Cardiac fibroblast (primary cell): ENCODE data around the gene ARFGEF2.
A peak's percentile ranks its signal among the peaks of the same experiment; 100 is the strongest.
"Not testable (repeated sequence)": the region's sequence is repeated elsewhere in the genome, so short reads cannot be mapped to it uniquely, and the experiment has no call there.

ENCODE experiments used
- DNase-seq, 2 donors: peaks; one replicate each; pipeline versions ENCODE4 v3.0.0 to v3.0.0-alpha.2; 2010; ENCODE audit warnings: low read depth in 2 of 2
- H3K4me3 ChIP-seq, 2 donors: replicated peaks in 1 of 2; 1 replicate in 1 of 2; 2 replicates in 1 of 2; pipeline ENCODE4 v1.5.1; 2011; ENCODE audit warnings: low read depth in 2 of 2, low read length in 2 of 2, mild to moderate bottlenecking in 2 of 2, moderate library complexity in 1 of 2
- TF ChIP-seq, protein P1 (sequence below): IDR thresholded peaks from one replicate; pipeline ENCODE4 v1.5.1; 2011; ENCODE audit warnings: low read depth, mild to moderate bottlenecking, low read length, inconsistent platforms

ARFGEF2 gene

GRCh38 chr20:48880331-48880730 is 41.2 kb upstream of the ARFGEF2 start:
- no peak for DNase-seq
- H3K4me3 ChIP-seq, result no peak overlapping the region
- TF ChIP-seq, protein P1, sequence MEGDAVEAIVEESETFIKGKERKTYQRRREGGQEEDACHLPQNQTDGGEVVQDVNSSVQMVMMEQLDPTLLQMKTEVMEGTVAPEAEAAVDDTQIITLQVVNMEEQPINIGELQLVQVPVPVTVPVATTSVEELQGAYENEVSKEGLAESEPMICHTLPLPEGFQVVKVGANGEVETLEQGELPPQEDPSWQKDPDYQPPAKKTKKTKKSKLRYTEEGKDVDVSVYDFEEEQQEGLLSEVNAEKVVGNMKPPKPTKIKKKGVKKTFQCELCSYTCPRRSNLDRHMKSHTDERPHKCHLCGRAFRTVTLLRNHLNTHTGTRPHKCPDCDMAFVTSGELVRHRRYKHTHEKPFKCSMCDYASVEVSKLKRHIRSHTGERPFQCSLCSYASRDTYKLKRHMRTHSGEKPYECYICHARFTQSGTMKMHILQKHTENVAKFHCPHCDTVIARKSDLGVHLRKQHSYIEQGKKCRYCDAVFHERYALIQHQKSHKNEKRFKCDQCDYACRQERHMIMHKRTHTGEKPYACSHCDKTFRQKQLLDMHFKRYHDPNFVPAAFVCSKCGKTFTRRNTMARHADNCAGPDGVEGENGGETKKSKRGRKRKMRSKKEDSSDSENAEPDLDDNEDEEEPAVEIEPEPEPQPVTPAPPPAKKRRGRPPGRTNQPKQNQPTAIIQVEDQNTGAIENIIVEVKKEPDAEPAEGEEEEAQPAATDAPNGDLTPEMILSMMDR, result no peak

- H3K4me3 ChIP-seq, result no peak overlapping the region
- peak in 1 of 2 donors; percentile 42 for DNase-seq
- TF ChIP-seq, protein P1, result no peak
These were observed 40.4 kb upstream of the ARFGEF2 start for GRCh38 chr20:48880981-48881657.

DNA sequence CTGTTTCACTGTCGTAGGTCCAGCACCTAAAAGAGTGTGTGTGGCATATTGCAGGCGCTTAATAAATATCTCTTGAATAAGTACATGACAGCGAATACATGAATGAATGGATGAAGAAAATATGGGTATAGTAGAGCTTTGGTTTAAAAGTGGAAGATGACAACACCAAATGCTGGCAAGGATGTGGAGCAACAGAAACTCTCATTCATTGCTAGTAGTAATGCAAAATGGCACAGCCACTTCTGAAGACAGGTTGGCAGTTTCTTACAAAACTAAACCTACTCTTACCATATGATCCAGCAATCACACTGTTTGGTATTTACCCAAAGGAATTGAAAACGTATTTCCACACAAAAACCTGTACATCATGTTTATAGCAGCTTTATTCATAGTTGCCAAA is 36.3 kb upstream of the ARFGEF2 start:
- TF ChIP-seq, protein P1, result no peak
- DNase-seq, result no peak

GRCh38 chr20:48886194-48886593 is 35.3 kb upstream of the ARFGEF2 start:
- no peak for DNase-seq
- TF ChIP-seq, protein P1, result no peak
- H3K4me3 ChIP-seq, result no peak overlapping the region

More for the DNA sequence above, 36.3 kb upstream of the ARFGEF2 start:
- no peak overlapping the region for H3K4me3 ChIP-seq

- DNase-seq, result no peak
- H3K4me3 ChIP-seq, result no peak overlapping the region
- TF ChIP-seq, protein P1, result no peak
These were observed 34.7 kb upstream of the ARFGEF2 start for GRCh38 chr20:48886811-48887210.

DNA sequence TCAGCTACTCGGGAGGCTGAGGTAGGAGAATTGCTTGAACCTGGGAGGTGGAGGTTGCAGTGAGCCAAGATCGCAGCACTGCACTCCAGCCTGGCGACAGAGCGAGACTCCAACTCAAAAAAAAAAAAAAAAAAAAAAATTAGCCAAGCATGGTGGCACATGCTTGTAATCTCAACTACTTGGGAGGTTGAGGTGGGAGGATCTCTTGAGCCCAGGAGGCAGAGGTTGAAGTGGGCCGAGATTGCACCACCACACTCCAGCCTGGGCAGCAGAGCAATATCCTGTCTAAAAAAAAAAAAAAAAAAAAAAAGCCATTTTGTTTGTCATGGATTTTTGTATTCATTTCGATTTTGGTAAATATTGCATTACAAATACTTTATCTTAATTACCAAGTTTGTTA is 33.0 kb upstream of the ARFGEF2 start:
- DNase-seq, result not testable (repeated sequence)

GRCh38 chr20:48889140-48889790 is 32.2 kb upstream of the ARFGEF2 start:
- no peak overlapping the region for H3K4me3 ChIP-seq
- no peak for DNase-seq
- TF ChIP-seq, protein P1, result no peak

More for the DNA sequence above, 33.0 kb upstream of the ARFGEF2 start:
- not testable (repeated sequence) for H3K4me3 ChIP-seq
